Measurements from ENCODE around the gene KCNIP4.
"Not testable (repeated sequence)": the region's sequence is repeated elsewhere in the genome, so short reads cannot be mapped to it uniquely, and the experiment has no call there.

Gene KCNIP4

GRCh38 chr4:21451032-21451431 lies 497.5 kb downstream of the KCNIP4 start:
- DNase-seq, result no peak

DNA sequence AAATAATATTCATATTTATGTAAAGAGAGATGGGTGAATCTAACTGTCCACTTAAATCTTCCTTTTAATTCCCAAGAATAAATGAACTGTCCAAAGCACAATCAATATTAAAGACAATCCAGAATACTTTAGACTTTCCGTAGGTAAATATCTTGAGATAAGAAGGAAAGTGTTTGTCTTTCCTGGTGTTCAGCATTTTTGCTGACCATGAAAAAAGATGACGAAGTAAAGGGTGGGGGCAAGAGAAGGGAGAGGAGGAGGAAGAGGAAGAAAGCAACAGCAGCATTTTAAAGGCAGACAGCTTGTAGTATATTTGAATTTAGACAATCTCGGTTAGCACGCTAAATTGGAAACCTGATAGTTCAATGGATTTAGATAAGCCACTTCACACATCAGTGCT lies 498.2 kb downstream of the KCNIP4 start:
- DNase-seq, result no peak

- no peak for DNase-seq
Measured at GRCh38 chr4:21447301-21448054, 501.1 kb downstream of the KCNIP4 start.

GRCh38 chr4:21420166-21420565 lies 528.4 kb downstream of the KCNIP4 start:
- DNase-seq, result no peak

DNA sequence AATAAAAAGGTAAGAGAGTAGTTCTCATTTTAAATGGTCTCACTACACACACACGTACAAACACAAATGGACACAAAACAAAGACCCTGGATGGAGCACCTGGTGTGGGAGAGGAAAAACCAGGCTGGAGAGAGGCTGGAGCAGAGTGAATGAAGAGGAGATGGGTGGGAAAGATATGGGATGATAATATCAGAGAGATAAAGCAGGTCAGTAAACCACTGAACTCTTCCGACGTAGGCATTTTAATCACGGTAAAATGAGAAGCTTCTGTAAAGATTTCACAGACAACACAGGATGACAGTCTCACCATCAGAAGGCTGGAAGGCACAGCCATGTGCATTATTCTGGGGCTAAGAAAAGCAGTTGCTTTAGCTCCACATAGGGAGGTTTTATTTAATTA lies 532.8 kb downstream of the KCNIP4 start:
- no peak for DNase-seq

- DNase-seq, result no peak
Measured at GRCh38 chr4:21413807-21414370, 534.7 kb downstream of the KCNIP4 start.

GRCh38 chr4:21411086-21411485 lies 537.5 kb downstream of the KCNIP4 start:
- DNase-seq, result no peak

GRCh38 chr4:21410372-21410771 lies 538.2 kb downstream of the KCNIP4 start:
- DNase-seq, result no peak

- DNase-seq, result no peak
Measured at GRCh38 chr4:21387683-21388082, 560.9 kb downstream of the KCNIP4 start.

DNA sequence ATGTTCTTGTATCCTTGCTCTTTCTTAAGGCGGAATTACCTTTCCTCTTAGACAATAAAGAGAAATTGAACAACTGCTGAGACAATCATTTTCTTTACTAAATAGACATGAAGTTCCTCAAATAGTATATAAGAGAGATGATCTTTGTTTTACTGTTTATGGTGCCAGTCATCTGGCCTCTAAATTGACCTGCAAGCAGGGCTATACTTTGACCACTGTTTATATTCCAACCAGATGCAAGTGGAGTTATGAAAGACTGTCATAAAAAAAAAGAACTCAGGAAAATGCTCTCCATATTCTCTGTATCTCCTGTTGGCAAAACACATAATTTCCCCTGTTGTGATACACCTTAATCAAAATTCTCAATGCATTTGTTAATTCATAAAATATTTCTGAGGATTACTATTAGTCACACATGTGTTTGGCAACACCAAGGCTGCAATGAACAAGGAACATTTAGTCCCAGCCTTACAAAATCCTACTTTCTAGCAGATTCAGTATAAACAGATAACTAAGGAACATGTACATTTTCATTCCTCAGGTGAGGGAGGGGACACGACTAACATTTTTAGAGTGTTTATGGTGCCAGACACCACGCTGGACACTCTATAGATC lies 562.3 kb downstream of the KCNIP4 start:
- no peak for DNase-seq

GRCh38 chr4:21385706-21386105 lies 562.9 kb downstream of the KCNIP4 start:
- no peak for DNase-seq

DNA sequence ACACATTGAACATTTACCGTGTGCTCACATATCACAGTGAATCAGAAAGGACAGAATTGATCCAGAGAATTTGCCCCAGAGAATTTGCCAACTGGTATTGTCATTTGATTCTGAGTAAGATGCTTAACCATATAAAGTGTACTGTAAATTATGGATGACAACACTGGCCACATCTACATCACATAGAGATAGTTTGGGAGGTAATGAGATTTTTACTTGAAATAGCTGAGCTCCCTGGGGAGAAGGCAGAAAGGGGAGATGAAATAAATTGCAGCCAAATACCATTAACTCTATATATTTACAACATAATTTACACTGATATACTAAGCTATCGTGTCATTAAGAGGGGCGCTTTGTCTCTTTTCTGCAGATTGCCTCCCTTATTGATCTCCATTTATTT lies 564.0 kb downstream of the KCNIP4 start:
- no peak for DNase-seq

DNA sequence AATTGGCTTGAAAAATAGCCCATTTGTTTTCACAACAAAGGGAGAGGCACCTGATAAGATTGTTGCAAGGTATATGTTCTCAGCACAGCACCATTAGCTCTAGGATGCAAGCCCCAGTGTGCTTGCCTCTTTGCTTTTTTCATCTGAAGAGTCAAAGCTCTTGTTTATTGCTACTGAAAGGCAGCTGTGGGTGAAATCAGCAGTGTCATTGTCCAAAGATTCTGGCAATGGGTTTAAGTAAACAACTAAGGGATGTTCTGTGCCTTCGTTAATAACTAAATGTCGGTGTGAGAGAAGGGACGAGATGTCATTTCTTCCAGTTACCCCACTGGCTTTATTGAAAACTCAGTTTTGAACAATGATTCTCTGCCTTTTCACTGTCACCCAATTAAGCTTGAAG lies 567.7 kb downstream of the KCNIP4 start:
- no peak for DNase-seq

- no peak for DNase-seq
Measured at GRCh38 chr4:21377046-21377445, 571.5 kb downstream of the KCNIP4 start.

DNA sequence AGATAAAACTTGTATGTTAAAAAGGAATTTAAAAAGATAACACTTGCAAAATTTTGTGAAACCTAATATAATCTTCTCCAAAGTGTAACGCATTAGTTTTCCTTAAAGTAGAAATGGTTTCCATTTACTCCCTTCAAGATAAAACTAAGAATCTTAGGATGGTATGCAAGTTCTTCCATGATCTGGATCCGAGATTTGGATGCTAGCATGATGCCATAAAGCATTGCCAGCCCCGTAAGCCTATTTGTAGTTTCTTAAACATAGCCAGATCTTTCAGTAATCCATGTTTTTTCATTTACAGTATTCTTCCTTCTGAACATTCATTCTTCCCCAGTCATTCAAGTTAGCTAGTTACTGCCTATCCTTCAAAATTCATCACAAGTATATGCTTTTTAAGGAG lies 572.4 kb downstream of the KCNIP4 start:
- no peak for DNase-seq

DNA sequence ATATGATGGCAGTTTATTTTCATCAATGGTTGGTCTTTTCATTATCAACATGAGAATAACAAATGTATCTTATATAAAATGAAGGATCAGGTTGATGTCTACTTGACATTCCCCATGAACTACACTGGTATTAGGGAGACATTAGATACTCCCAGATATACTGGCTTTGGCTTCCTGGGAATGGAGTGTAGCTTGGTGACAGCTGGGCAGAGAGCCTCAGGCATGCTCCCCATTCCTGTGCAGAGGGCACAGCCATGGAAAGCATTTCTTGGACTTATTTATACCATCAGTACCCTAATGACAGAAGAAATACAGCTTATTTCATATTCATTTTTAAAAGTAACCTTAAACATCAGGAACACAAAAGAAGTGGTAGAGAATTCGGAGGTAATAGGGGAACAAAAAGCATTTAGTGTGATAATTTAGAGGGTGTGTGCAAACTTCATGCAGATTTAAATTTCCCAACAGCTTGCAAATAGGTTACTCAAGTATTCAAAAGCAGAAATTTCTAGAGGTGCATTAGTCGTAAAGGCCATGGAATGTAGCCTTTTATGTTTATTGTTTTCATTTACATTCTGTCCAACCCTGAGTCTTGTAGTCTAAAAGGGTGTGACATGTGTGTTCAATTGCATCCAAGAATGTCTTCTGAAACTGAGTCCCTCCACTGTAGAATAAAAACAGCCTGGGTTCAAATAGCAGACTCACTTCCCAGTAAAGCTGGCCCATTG lies 573.8 kb downstream of the KCNIP4 start:
- no peak for DNase-seq

- DNase-seq, result no peak
Measured at GRCh38 chr4:21367567-21367966, 581.0 kb downstream of the KCNIP4 start.

DNA sequence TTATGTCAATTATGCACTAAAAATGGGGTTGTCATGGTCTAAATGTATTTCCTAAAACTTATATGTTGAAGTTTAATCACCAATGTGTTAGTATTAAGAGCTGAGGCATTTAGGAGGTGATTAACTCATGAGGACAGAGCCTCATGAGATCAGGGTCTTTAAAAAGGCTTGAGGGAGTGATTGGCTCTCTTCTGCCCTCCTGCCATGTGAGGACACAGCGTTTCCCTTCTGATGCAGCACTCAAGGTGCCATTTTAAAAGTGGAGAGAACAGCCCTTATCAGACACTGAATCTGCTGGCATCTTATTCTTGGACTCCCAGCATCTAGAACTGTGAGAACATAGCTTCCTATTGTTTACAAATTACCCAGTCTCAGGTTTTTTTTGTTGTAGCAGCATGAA lies 581.7 kb downstream of the KCNIP4 start:
- DNase-seq, result no peak

DNA sequence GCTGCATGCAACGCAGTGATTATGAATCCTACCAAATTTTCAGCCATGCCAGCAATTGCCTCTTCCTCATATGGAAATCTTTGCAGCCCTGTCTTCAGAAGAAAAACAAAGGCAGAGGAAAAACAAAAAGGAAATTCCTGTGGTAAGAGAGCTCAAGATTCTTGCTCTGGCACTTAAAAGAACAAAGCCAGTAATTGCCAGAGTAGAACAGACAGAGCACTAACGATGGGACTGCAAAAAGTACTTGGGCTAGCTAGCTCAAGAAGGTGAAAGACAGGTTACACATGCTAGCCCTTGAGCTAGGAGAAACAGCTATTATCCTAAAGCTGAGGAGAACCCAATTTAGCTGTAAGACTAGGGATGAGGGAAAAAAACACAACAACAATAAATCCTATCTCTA lies 582.3 kb downstream of the KCNIP4 start:
- DNase-seq, result no peak

DNA sequence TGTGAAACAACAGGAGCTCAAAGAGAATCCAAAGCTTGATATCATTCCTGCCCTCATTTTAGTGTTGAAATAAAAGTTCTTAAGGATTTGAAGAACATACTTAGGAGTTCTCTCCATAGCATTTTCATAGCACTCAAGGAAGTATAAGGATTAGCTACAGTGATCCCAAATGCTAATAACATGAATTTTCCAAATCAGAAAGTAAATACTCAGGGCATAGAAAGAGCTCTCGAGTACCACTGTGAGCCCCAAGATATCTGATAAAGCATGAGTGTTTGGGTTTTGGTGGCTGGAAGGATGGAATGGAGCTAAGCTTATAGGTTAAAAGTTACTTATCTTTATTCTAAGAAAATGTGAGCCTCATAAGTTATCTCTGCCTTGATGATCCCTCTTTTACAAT lies 584.9 kb downstream of the KCNIP4 start:
- DNase-seq, result no peak

DNA sequence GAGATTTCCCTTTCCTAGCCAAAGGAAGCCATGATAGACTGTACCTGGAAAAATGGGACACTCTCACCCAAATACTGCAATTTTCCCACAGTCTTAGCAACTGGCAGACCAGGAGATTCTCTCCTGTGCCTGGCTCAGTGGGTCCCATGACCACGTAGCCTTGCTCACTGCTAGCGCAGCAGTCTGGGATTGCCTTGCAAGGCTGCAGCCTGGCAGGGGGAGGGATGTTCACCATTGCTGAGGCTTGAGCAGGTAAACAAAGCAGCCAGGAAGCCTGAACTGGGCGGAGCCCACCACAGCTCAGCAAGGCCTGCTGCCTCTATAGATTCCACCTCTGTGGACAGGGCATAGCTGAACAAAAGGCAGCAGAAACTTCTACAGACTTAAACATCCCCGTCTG lies 596.2 kb downstream of the KCNIP4 start:
- DNase-seq, result not testable (repeated sequence)

- DNase-seq, result no peak
Measured at GRCh38 chr4:21347142-21347541, 601.4 kb downstream of the KCNIP4 start.

GRCh38 chr4:21327976-21328700 lies 620.4 kb downstream of the KCNIP4 start:
- DNase-seq, result no peak
